ENCODE measurements around the gene EYS.

Gene EYS

GRCh38 chr6:64293298-64293697 lies 1413.7 kb downstream of the EYS start:
- Histone ChIP-seq H3K4me2 (no peak overlapping the region), H2AFZ (ENCODE audit: low read depth) (no peak overlapping the region), H3K27me3 (ENCODE audit: insufficient read depth, low read depth) (no peaks in the 10 kb centered on the region), H3K9ac (no peak overlapping the region), H3K79me2 (ENCODE audit: insufficient read depth, low read depth) (no peaks in the 10 kb centered on the region), H4K20me1 (ENCODE audit: insufficient read depth) (no peaks in the 10 kb centered on the region), H3K4me3 (IDR thresholded peaks at IDR 0.05; ENCODE audit: insufficient read depth, low read depth, low read length) (no peak overlapping the region), H3K27ac (no peak overlapping the region), H3K4me1 (ENCODE audit: low read depth, poor library complexity, severe bottlenecking) (no peaks in the 10 kb centered on the region), H3K36me3 (ENCODE audit: insufficient read depth) (no peaks in the 10 kb centered on the region)
- TF ChIP-seq CTCF (conservative IDR thresholded peaks at IDR 0.05; ENCODE audit: low read depth, low read length), result no peak

- no peaks in the 10 kb centered on the region for H4K20me1 ChIP-seq (ENCODE audit: insufficient read depth)
- no peaks in the 10 kb centered on the region for H3K79me2 ChIP-seq (ENCODE audit: insufficient read depth, low read depth)
- no peaks in the 10 kb centered on the region for H3K36me3 ChIP-seq (ENCODE audit: insufficient read depth)
- H3K9ac ChIP-seq, result no peak overlapping the region
- no peak overlapping the region for H2AFZ ChIP-seq (ENCODE audit: low read depth)
- no peak overlapping the region for H3K4me3 ChIP-seq (IDR thresholded peaks at IDR 0.05; ENCODE audit: insufficient read depth, low read depth, low read length)
- H3K27me3 ChIP-seq (ENCODE audit: insufficient read depth, low read depth), result no peaks in the 10 kb centered on the region
- no peak overlapping the region for H3K4me2 ChIP-seq
- no peak for TF ChIP-seq CTCF (conservative IDR thresholded peaks at IDR 0.05; ENCODE audit: low read depth, low read length)
- H3K4me1 ChIP-seq (ENCODE audit: low read depth, poor library complexity, severe bottlenecking), result no peaks in the 10 kb centered on the region
- no peak overlapping the region for H3K27ac ChIP-seq
These were observed 1416.2 kb downstream of the EYS start for GRCh38 chr6:64290867-64291266.

GRCh38 chr6:64289931-64290330 lies 1417.1 kb downstream of the EYS start:
- TF ChIP-seq CTCF (conservative IDR thresholded peaks at IDR 0.05; ENCODE audit: low read depth, low read length), result no peak
- Histone ChIP-seq H3K27ac (no peak overlapping the region), H3K79me2 (ENCODE audit: insufficient read depth, low read depth) (no peaks in the 10 kb centered on the region), H3K36me3 (ENCODE audit: insufficient read depth) (no peaks in the 10 kb centered on the region), H3K4me2 (no peak overlapping the region), H3K4me1 (ENCODE audit: low read depth, poor library complexity, severe bottlenecking) (no peaks in the 10 kb centered on the region), H3K9ac (no peak overlapping the region), H4K20me1 (ENCODE audit: insufficient read depth) (no peaks in the 10 kb centered on the region), H2AFZ (ENCODE audit: low read depth) (no peak overlapping the region), H3K27me3 (ENCODE audit: insufficient read depth, low read depth) (no peaks in the 10 kb centered on the region), H3K4me3 (IDR thresholded peaks at IDR 0.05; ENCODE audit: insufficient read depth, low read depth, low read length) (no peak overlapping the region)

- no peak for TF ChIP-seq CTCF (conservative IDR thresholded peaks at IDR 0.05; ENCODE audit: low read depth, low read length)
- Histone ChIP-seq H2AFZ (ENCODE audit: low read depth) (no peak overlapping the region), H3K4me3 (IDR thresholded peaks at IDR 0.05; ENCODE audit: insufficient read depth, low read depth, low read length) (no peak overlapping the region), H3K36me3 (ENCODE audit: insufficient read depth) (no peaks in the 10 kb centered on the region), H3K27ac (no peak overlapping the region), H4K20me1 (ENCODE audit: insufficient read depth) (no peaks in the 10 kb centered on the region), H3K9ac (no peak overlapping the region), H3K79me2 (ENCODE audit: insufficient read depth, low read depth) (no peaks in the 10 kb centered on the region), H3K4me2 (no peak overlapping the region), H3K4me1 (ENCODE audit: low read depth, poor library complexity, severe bottlenecking) (no peaks in the 10 kb centered on the region), H3K27me3 (ENCODE audit: insufficient read depth, low read depth) (no peaks in the 10 kb centered on the region)
These were observed 1418.7 kb downstream of the EYS start for GRCh38 chr6:64288351-64288750.

- Histone ChIP-seq H3K4me1 (ENCODE audit: low read depth, poor library complexity, severe bottlenecking) (peaks cover 4% of the 10 kb centered on the region), H3K27me3 (ENCODE audit: insufficient read depth, low read depth) (no peaks in the 10 kb centered on the region), H3K27ac (no peak overlapping the region), H4K20me1 (ENCODE audit: insufficient read depth) (no peaks in the 10 kb centered on the region), H3K9ac (no peak overlapping the region), H2AFZ (ENCODE audit: low read depth) (no peak overlapping the region), H3K36me3 (ENCODE audit: insufficient read depth) (no peaks in the 10 kb centered on the region), H3K79me2 (ENCODE audit: insufficient read depth, low read depth) (no peaks in the 10 kb centered on the region), H3K4me3 (IDR thresholded peaks at IDR 0.05; ENCODE audit: insufficient read depth, low read depth, low read length) (no peak overlapping the region), H3K4me2 (no peak overlapping the region)
- TF ChIP-seq CTCF (conservative IDR thresholded peaks at IDR 0.05; ENCODE audit: low read depth, low read length), result no peak
These were observed 1425.9 kb downstream of the EYS start for GRCh38 chr6:64281167-64281566.
